ENCODE data around the gene AGO4.
"Not testable (repeated sequence)": the region's sequence is repeated elsewhere in the genome, so short reads cannot be mapped to it uniquely, and the experiment has no call there.

The AGO4 gene

DNA sequence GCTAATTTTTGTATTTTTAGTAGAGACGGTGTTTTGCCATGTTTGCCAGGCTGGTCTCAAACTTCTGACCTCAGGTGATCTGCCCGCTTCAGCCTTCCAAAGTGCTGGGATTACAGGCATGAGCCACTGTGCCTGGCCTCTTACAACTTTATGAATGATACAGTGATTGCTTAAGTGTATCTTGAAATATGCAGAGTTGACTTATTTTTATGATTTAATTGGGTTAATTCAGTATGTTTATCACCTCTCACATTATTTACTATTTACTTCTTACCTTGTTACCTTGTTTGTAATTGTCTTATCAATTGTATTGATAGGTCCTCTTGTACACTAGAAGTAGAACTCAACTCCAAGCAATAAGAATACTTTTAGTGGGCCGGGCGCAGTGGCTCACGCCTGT, 4.9 kb downstream of the AGO4 start:
- not testable (repeated sequence) for DNase-seq

DNA sequence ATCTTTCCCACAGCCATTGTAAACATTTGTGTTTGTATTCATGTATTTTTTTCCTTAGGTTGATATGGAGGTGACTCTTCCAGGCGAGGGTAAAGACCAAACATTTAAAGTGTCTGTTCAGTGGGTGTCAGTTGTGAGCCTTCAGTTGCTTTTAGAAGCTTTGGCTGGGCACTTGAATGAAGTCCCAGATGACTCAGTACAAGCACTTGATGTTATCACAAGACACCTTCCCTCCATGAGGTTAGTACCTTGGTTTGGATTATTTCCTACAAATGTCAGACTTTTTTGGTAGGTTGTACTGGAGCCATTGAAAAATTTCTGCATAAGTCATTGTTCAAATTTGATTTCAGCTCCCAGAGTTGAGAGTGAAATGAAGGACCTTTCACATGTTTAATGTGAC, 17.4 kb downstream of the AGO4 start:
- DNase-seq: no peak

- no peak for DNase-seq
Measured at GRCh38 chr1:35832276-35832905, 24.6 kb downstream of the AGO4 start.

GRCh38 chr1:35833395-35833794, 25.6 kb downstream of the AGO4 start:
- no peak for DNase-seq

GRCh38 chr1:35834218-35834617, 26.4 kb downstream of the AGO4 start:
- no peak for DNase-seq

- no peak for DNase-seq
Measured at GRCh38 chr1:35835398-35835797, 27.6 kb downstream of the AGO4 start.

- no peak for DNase-seq
Measured at GRCh38 chr1:35836734-35837133, 28.9 kb downstream of the AGO4 start.

GRCh38 chr1:35838693-35839245, 31.0 kb downstream of the AGO4 start:
- no peak for DNase-seq

GRCh38 chr1:35844826-35845225, 37.0 kb downstream of the AGO4 start:
- DNase-seq: no peak

- no peak for DNase-seq
Measured at GRCh38 chr1:35845766-35846165, 38.0 kb downstream of the AGO4 start.

GRCh38 chr1:35847935-35848565, 40.2 kb downstream of the AGO4 start:
- DNase-seq: no peak

GRCh38 chr1:35850051-35850450, 42.2 kb downstream of the AGO4 start:
- no peak for DNase-seq

DNA sequence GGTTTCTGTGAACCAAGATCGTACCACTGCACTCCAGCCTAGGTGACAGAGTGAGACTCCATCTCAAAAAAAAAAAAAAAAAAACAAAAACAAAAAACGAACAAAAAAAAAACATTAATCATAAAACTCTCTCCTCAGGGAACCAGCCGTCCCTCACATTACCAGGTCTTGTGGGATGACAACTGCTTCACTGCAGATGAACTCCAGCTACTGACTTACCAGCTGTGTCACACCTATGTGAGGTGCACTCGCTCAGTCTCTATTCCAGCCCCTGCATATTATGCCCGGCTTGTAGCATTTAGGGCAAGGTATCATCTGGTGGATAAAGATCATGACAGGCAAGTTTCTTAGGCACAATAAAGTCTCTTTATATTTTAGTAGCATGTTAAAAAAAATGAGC, 42.9 kb downstream of the AGO4 start:
- no peak for DNase-seq

GRCh38 chr1:35851132-35851869, 43.5 kb downstream of the AGO4 start:
- no peak for DNase-seq

DNA sequence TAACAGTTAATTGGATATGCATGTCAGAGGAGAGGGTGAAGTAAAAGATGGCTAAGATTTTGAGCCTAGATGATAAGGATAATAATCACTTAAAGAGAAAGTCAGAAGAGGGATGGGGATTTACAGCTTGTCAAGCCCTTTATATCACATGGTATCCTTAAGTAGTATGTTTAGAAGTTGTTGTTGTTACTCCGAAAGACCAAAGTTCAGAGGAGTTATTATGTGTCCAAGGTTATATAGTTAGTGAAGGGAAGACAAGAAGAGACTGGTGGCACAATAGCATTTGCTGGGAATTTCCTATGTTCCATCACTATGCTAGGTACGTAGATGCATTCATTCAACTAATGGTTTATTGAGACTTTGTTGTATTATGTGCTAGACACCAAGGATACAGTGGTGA, 44.4 kb downstream of the AGO4 start:
- no peak for DNase-seq

DNA sequence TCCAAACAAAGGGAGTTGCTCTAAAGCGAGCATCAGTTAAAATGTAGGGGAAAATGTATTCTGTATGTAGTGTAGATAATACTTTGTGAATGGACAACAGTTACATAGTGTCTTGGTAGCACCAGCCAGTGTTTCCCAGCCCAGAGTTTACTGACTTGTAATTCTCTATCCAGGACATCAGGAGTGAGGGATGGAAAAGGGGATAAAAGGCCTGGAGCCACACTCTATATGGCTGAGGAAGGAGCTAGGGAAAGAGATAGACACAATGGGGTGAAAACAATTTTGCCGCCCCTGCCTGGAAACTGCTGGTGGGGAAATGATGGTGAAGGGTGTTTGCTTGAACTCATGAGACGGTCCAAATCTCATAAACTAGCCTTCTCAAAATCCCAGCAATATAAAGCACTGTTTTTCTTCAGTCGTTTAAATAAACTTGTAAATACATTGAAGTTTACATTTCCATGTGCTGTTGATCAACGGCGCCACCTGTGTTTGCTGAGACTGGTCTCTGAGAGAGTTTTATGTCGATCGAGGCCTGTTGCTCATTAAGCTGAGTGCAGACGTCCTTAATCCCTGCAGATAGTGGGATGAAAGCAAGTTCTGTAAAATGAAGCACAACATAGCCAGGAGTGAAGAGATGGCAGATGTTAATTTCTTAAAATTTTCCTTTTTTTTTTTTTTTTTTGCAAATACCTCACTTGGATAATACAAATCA, 47.3 kb downstream of the AGO4 start:
- no peak for DNase-seq

DNA sequence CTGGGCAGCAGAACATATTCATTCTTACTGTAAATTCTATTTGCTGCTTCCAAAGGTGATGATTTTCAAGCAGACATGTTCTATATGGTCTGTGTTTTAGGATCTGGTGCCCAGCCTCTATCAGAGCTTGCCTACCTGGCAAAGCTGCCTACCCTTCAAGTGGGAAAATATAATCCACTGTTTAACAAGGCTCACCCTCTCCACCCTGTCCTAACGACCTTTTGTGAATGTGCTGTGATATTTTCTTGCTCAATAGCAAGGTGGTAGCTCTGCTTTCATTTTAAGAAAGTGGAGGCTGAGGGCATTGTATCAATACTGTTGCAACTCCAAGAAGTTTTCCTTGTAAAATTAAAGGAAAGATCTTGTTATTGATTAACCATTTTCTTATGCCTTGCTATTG, 49.1 kb downstream of the AGO4 start:
- no peak for DNase-seq

DNA sequence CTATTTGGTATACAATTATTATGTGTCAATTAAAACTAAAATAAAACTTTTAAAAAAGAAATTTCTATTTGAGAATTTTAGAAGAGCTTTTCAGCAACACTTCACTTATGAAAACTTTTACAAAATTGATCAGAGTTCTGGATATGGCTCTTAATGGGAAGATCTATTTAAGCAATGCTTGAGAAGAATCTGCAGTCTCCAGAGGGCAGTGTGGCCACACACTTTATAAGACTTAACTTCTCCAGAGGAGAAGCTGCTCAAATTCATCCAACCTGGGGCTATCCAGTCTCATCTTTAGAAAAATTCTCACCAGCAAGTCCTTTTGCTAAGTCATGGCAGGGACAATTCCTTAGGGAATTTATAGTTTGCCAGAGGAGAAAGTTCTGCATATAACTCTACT, 50.0 kb downstream of the AGO4 start:
- DNase-seq: no peak

- no peak for DNase-seq
Measured at GRCh38 chr1:35860696-35861095, 52.9 kb downstream of the AGO4 start.

GRCh38 chr1:35863136-35863535, 55.3 kb downstream of the AGO4 start:
- no peak for DNase-seq

DNA sequence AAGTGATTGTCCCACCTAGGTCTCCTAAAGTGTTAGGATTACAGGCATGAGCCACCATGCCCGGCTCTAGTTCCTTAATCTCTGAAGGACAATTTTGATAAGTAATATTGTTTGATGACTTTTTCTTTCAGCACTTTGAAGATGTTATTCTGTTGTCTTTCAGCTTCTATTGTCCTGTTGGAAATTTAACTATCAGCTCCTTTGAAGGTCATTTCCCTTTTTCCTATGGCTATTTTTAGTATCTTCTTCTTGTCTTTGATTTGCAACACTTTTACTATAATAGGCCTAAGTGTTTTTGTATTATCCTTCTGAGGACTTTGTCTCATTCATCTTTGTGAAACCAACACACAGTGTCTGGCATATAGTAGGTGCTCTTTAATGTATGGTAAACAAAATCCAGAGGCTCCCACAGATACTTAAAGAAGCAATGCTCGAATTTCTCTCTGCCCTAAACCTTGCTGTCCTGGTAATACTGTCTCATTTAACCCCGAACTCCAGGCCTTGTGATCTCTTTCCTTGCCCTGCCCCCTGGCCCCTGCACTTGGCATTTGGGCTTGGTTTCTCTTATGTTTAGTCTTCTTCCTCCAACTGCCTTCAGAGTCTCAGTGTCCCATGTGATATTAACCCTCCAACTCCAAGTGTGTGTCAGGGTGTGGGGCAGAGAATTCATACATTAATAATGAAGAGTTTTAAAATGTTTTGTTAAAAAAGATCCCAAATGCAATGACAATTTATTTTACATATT, 56.2 kb downstream of the AGO4 start:
- no peak for DNase-seq

DNA sequence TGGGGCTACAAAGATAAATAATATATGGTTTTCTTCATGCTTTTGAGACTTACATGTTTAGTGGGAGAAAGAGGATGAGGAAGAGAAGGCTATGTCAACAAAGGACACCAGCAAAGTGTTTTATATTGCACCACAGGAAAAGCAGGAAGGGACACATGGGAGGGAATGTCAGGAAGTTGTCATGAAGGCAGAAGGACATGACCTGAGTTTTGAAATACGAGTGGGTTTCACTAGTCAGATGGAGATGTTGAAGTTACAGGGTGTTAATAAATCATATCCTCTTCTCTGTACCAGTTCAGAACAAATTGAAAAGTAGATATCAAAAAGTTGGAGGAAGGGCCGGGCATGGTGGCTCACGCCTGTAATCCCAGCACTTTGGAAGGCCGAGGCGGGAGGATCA, 57.0 kb downstream of the AGO4 start:
- no peak for DNase-seq

DNA sequence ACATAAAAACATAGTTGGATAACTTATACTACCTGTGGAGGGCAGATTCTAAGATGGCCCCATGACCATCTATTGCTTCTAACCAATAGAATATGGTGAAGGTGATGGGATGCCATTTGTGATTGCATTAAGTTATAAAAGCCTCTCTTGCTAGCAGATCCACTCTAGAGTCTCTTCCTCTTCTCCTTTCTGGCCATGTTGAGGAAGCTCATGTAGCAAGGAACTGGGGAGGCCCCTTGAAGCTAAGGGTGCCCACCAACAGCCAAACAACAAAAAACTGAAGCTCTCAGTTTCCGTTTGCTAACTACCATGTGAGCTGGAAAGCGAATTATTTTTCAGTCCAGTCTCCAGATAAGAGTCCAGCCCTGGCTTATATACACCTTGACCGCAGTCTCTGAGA, 59.2 kb downstream of the AGO4 start:
- DNase-seq: no peak

All from NCI-H2107 (cell line).